A673 (cell line): ENCODE results near the gene RNASEH2A.

Source experiments
- CTCF ChIP-seq: fragments of 300-800, 200-600 bp; sonication (generic); conservative IDR thresholded peaks from 2 replicates; pipeline ENCODE4 v1.5.1; 2017; ENCODE audit warnings: low read depth, mild to moderate bottlenecking, antibody characterized with exemption, low read length, moderate library complexity, mixed read lengths
- EZH2 ChIP-seq: fragments of 200-600 bp; sonication (generic); IDR thresholded peaks from 2 replicates; pipeline ENCODE4 v1.6.1; 2017; ENCODE audit warnings: borderline replicate concordance, low read depth, mild to moderate bottlenecking, mixed read lengths, antibody characterized with exemption, low read length; ENCODE audit not compliant: poor library complexity, severe bottlenecking

- no peak for TF ChIP-seq EZH2
- no peak for TF ChIP-seq CTCF
Observed at GRCh38 chr19:12859546-12859945, 53.2 kb downstream of the RNASEH2A start.
